Aorta (tissue), 5 donors: ENCODE results near the gene GNAO1. TPM values are rescaled to one million over a fixed set of nuclear protein-coding genes. Genes with fewer than 3 reads are reported as not detected.

Experiments used
- ATAC-seq: fragments of 200-7000 bp; cut with Tn5 transposase; one replicate; pipeline ENCODE4 v1.9.1; 2022; ENCODE audit warnings: moderate library complexity; ENCODE audit not compliant: low FRiP score
- DNase-seq, 2 donors: peaks; one replicate each; pipeline ENCODE4 v3.0.0-alpha.2; 2020
- H3K27ac ChIP-seq, 2 donors: one replicate each; pipeline ENCODE4 v1.5.1; 2013; ENCODE audit warnings: low read length in 2 of 2, mild to moderate bottlenecking in 2 of 2, moderate library complexity in 2 of 2, control low read depth in 1 of 2, inconsistent platforms in 1 of 2, low read depth in 1 of 2
- H3K27me3 ChIP-seq, 2 donors: one replicate each; pipeline ENCODE4 v1.6.1; 2013; ENCODE audit warnings: control low read depth in 1 of 2, low read length in 1 of 2, mild to moderate bottlenecking in 1 of 2, moderate library complexity in 1 of 2; ENCODE audit not compliant: insufficient read depth in 2 of 2, control insufficient read depth in 1 of 2
- H3K36me3 ChIP-seq, 2 donors: one replicate each; pipeline ENCODE4 v1.6.1; 2013; ENCODE audit warnings: control low read depth in 1 of 2, low read length in 1 of 2, mild to moderate bottlenecking in 1 of 2; ENCODE audit not compliant: insufficient read depth in 2 of 2, control insufficient read depth in 1 of 2
- H3K4me1 ChIP-seq, 2 donors: one replicate each; pipeline ENCODE4 v1.6.1; 2013; ENCODE audit warnings: low read length in 2 of 2, control low read depth in 1 of 2, mild to moderate bottlenecking in 1 of 2, moderate library complexity in 1 of 2; ENCODE audit not compliant: insufficient read depth in 2 of 2, control insufficient read depth in 1 of 2
- H3K4me3 ChIP-seq, 2 donors: one replicate each; pipeline ENCODE4 v1.5.1; 2013; ENCODE audit warnings: low read length in 2 of 2, control low read depth in 1 of 2, mild to moderate bottlenecking in 1 of 2
- H3K9me3 ChIP-seq: one replicate; pipeline ENCODE4 v1.6.1; 2013; ENCODE audit warnings: mild to moderate bottlenecking, low read length; ENCODE audit not compliant: control insufficient read depth
- WGBS, 2 donors: extraction: QIAGEN DNeasy Blood & Tissue Kit; methylation state at CpG; one replicate each; pipeline ENCODE4 v1.1.7; 2013; 5-methylcytosine and 5-hydroxymethylcytosine counted together
- intact Hi-C, 2 donors: fragments of 100-400 bp; cut with DNase I; formaldehyde crosslinking; loops; one replicate each; pipeline versions ENCODE4 v1.14.2 to v1.15.0; 2022
- polyA plus RNA-seq, 2 donors: library from polyadenylated mRNA; stranded (reverse); fragments of 200-250 nt; gene quantifications; one replicate each; pipeline ENCODE4 v1.2.3, GENCODE V29; 2013
- total RNA-seq, 2 donors: library from RNA; stranded (reverse); fragmentation: NEBNext Ultra II Directional; extraction: Animal tissue kit (Norgen Biotek cat#: 25700); gene quantifications; one replicate each; pipeline ENCODE4 v1.2.1, GENCODE V29; 2021
- donor health status: healthy with polysubstance abuse.
- donor health status: Bipolar disorder and iron deficiency.
- donor health status: DM: no; HTN: no; CAD: no.
- donor health status: DM: no; HTN: no; CAD: no.
- donor health status: DM: yes; HTN: yes; CAD: no.

GNAO1 gene
- total and polyA plus RNA-seq, 4 donors = 0.63 to 16.2 (median 4.2) TPM

DNA sequence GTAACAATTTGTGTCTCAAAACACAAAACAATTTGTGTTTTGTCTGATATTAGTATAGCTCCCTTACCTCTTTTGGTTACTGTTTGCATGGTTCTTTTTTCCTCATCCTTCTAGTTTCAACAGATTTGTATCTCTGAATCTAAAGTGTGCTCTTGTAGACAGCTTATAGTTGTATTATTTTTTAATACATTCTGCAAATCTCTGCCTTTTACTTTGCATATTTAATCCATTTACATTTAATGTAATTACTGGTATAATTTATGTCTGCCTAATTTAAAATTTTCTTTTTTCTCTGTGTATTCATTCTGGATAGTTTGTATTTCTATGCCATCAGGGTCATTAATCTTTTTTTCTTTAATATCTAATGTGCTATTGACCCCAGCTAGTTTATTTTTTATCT lies 9.9 kb upstream of the GNAO1 start:
- DNase-seq = no peak
- Histone ChIP-seq H3K27ac (no peak overlapping the region), H3K36me3 (no peaks in the 10 kb centered on the region), H3K27me3 (no peaks in the 10 kb centered on the region), H3K9me3 (no peaks in the 10 kb centered on the region), H3K4me1 (no peaks in the 10 kb centered on the region), H3K4me3 (no peak overlapping the region)
- ATAC-seq = no peak
- intact Hi-C loops = no loop called here

DNA sequence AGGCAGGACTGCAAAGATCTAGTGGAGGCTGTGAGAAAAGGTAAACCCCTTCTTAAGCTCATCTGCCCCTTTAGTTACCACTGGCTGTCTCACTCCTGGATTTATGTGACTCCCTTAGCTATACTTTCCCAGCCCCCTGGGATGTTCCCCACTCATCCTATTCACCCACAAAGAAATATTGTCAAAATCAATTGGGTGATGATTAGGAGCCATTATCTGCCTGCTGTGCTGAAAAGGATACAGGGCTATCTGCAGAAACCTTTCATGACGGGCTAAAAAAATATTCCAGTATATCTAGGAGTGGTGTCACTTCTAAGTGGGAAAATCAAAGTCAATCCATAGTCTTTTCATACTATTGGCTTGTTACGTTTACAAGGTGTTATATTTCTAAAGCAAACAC lies 8.0 kb upstream of the GNAO1 start:
- no peak overlapping the region for H3K4me3 ChIP-seq
- H3K9me3 ChIP-seq = no peaks in the 10 kb centered on the region
- H3K36me3 ChIP-seq = no peaks in the 10 kb centered on the region
- no peaks in the 10 kb centered on the region for H3K4me1 ChIP-seq
- intact Hi-C loops = no loop called here
- no peaks in the 10 kb centered on the region for H3K27me3 ChIP-seq
- H3K27ac ChIP-seq = no peak overlapping the region
- 73 to 77% methylated on average over 2 of the region's 2 CpGs for WGBS, 2 donors
- ATAC-seq = no peak
- DNase-seq = no peak

DNA sequence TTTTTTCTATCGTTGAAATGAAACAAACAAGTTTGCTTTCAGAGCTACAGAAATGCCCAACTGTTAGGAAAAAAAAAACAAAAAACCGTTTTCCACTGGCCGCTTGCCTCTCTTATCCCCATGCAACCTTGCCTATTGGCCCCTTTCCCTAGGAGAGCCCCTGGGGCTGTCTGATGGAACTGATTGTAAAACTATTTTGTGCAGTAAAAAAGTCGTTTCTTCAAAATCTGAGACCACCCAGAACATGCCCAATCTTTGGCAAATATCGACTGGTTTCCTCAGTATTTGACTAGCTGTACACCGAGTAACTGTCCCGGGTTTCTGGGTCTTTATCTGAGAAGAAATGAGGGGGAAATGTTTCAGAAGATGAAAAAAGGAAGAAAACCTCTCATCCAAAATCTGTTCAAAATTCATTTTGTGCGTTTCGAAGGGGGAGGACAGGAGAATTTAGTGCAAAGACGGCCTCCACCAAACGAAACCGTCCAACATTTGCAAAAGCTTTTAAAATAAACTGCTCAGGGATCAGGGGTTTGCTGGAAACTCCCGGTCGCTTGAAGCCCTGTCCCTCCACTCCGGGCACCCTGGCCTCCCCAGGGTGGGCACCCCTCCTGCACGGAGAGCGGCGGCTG lies 1.1 kb upstream of the GNAO1 start:
- Histone ChIP-seq H3K4me3 (peak overlapping the region; percentile 62 to 92), H3K9me3 (no peaks in the 10 kb centered on the region), H3K36me3 (no peaks in the 10 kb centered on the region), H3K27ac (peak overlapping the region; percentile 69 to 96), H3K27me3 (no peaks in the 10 kb centered on the region), H3K4me1 (no peaks in the 10 kb centered on the region)
- intact Hi-C loops = loop anchor here (2.0 to 10.0 kb wide), 7 partner anchors 71 to 1255 kb away; partner anchors contain the start of genes AMFR (in 1 of the 2), IRX5 (in 1 of the 2) and MMP2 (in 1 of the 2)
- 1% methylated on average over 18 of the region's 18 CpGs for WGBS, 2 donors
- no peak for DNase-seq
- ATAC-seq = no peak

DNA sequence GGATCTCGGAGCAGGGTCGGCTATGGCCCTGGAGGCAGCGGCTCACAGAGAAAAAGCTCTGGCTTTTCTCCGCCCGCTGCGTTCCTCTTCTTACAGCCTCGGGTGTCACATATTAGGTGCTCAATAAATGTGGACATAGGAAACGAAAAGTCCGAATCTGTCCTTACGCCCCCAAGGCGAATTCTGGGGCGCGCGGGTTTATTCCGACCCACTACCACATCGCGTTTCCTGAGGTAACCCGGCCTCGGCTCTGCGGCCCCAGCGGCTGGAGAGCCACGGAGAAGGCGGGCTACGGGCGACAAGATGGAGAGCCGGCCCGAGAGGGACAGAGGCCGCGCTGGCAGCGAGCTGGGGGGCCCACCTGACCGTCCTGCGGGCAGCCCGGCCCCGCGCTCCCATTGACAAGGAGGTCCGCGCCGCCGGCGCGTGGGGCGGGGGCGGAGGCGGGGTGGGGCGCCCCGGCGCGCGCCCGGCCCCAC lies 573 bp upstream of the GNAO1 start:
- Histone ChIP-seq H3K4me1 (no peaks in the 10 kb centered on the region), H3K27me3 (no peaks in the 10 kb centered on the region)

DNA sequence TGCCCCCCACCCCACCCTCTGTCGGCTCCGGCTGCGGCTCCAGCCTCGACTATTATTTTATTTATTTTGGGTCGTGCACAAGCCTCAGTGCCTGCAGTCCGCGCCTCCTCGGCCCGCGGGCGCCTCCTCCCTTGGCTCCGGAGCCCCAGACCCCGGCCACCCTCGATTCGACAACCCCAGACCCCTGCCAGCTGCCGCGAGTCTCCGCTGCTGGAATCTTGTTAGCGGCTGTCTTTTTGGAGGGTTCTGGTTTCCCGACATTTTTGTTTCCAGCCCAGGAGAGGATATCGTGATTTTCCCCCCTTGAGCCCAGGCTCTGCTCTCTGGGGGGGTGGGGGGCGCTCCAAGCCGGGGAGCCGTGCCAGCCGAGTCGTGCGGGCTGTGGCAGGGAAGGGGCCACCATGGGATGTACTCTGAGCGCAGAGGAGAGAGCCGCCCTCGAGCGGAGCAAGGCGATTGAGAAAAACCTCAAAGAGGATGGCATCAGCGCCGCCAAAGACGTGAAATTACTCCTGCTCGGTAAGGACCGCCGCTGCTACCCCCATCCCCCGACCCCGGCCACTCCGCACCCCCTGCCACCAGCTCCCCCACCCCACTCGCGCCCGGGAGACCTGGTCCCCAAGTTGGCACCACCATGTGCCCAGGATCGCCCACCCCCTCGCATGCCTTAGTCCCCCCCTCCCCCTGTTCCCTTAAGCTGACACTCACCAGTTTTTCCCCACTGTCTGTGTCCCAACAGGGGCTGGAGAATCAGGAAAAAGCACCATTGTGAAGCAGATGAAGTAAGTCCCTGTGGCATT lies 746 bp downstream of the GNAO1 start:
- H3K27ac ChIP-seq = no peak overlapping the region
- ATAC-seq (peak; percentile 16), DNase-seq (no peak)
- H3K9me3 ChIP-seq = no peaks in the 10 kb centered on the region
- H3K36me3 ChIP-seq = no peaks in the 10 kb centered on the region
- peak overlapping the region; percentile 62 to 92 for H3K4me3 ChIP-seq
- intact Hi-C loops = loop anchor here (2.0 to 10.0 kb wide), 7 partner anchors 69 to 1257 kb away; partner anchors contain the start of genes AMFR (in 1 of the 2), IRX5 (in 1 of the 2) and MMP2 (in 1 of the 2)
- no peaks in the 10 kb centered on the region for H3K4me1 ChIP-seq
- H3K27me3 ChIP-seq = no peaks in the 10 kb centered on the region
- WGBS, 2 donors = 0 to 1% methylated on average over 39 to 46 of the region's 46 CpGs

More for the DNA sequence above, 573 bp upstream of the GNAO1 start:
- DNase-seq (peak; percentile 68 to 81), ATAC-seq (no peak)
- intact Hi-C loops = loop anchor here (2.0 to 10.0 kb wide), 7 partner anchors 70 to 1256 kb away; partner anchors contain the start of genes AMFR (in 1 of the 2), IRX5 (in 1 of the 2) and MMP2 (in 1 of the 2)
- Histone ChIP-seq H3K9me3 (no peaks in the 10 kb centered on the region), H3K36me3 (no peaks in the 10 kb centered on the region), H3K4me3 (peak overlapping the region; percentile 62 to 92), H3K27ac (peak overlapping the region; percentile 69 to 96)
- WGBS, 2 donors = 1% methylated on average over 34 to 50 of the region's 50 CpGs

DNA sequence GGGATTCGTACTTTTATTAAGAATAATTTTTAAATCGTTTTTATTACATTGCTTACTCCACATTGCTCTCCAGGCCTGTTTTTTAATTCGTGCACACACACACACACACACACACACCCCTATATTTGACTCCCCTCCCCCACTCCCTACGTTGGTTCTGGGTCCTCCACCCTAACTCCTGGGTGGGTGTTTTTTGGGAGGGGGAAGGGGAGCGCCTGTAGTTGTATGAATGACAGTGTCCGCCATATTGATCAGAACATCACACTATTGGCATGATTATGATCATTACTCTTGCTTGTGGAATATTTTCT lies 1.3 kb downstream of the GNAO1 start:
- WGBS, 2 donors = 5 to 15% methylated on average over 6 of the region's 6 CpGs
- no peaks in the 10 kb centered on the region for H3K9me3 ChIP-seq
- ATAC-seq (no peak), DNase-seq (no peak)
- no peaks in the 10 kb centered on the region for H3K27me3 ChIP-seq
- intact Hi-C loops = loop anchor here (5.0 to 10.0 kb wide), 6 partner anchors 125 to 1258 kb away; partner anchors contain the start of genes AMFR (in 1 of the 2), IRX5 (in 1 of the 2) and MMP2 (in 1 of the 2)
- no peak overlapping the region for H3K27ac ChIP-seq
- no peaks in the 10 kb centered on the region for H3K4me1 ChIP-seq
- H3K4me3 ChIP-seq = peak overlapping the region in 1 of 2 donors; percentile 92
- H3K36me3 ChIP-seq = no peaks in the 10 kb centered on the region

DNA sequence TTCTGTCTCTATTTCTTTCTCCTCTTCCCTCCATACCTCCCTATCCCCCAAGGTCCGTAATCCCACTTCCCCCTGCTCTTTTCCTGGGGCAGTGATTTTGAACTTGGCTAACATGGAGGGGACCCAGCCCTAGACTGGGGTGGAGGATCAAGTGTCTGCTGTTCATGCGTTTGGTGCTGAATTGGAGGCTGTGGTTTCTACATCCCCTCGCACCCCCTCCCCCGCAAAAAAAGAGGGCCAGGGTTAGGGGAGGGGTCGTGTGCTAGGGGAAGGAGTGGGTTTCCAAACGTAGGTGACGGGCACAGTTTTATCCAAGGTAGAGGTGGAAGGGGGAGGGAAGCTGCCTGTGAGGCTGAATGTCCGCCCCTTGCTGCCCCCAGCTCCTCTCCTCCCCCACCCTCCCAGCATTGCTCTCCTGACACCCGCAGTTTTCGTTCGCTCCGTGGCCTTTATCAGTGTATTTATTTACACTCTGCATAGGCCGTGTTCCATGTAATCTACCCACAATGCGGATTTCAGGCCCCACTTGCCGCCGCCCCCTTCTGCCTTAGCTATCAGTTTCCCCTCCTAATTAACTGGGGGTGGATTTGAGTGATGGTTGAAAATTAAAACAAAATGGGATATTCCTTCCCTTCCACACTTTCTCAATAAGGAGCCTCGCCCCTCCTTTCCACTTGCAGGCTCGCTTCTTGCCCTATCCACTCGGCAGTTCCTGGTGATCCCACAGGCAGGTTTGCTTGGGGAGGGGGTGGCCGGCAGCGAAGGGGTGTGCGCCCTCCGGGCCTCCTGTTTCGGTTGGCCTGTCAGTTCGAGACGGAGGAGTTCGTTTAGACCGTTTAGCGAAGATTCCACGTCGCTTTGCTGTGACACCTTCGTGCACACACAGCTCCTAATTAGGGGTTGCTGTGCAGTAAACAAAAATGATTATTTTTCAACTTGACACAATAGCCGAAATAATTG lies 2.0 kb downstream of the GNAO1 start:
- 12 to 14% methylated on average over 33 of the region's 33 CpGs for WGBS, 2 donors
- H3K9me3 ChIP-seq = no peaks in the 10 kb centered on the region
- H3K4me1 ChIP-seq = no peaks in the 10 kb centered on the region
- H3K27ac ChIP-seq = no peak overlapping the region
- no peaks in the 10 kb centered on the region for H3K36me3 ChIP-seq
- peak overlapping the region in 1 of 2 donors; percentile 92 for H3K4me3 ChIP-seq
- no peak for DNase-seq
- H3K27me3 ChIP-seq = no peaks in the 10 kb centered on the region
- intact Hi-C loops = loop anchor here (5.0 to 10.0 kb wide), 6 partner anchors 124 to 1258 kb away; partner anchors contain the start of genes AMFR (in 1 of the 2), IRX5 (in 1 of the 2) and MMP2 (in 1 of the 2)
- no peak for ATAC-seq
